Activated CD8-positive, alpha-beta T cell treated with anti-CD3 and anti-CD28 coated beads for 36 hours (primary cell): ENCODE results near the gene CLIP1. TPM values are rescaled to one million over a fixed set of nuclear protein-coding genes. Genes with fewer than 3 reads are reported as not detected.
"Not testable (repeated sequence)": the region's sequence is repeated elsewhere in the genome, so short reads cannot be mapped to it uniquely, and the experiment has no call there.

Experiments
- ATAC-seq: fragments of 200-7000 bp; cut with Tn5 transposase; one replicate; pipeline ENCODE4 v1.10.0; 2021; ENCODE audit warnings: mild to moderate bottlenecking, moderate library complexity
- CTCF ChIA-PET: fragments of 350-600 bp; sonication (Branson Sonifier 250); formaldehyde crosslinking; loops from one replicate; lab custom pipeline; 2021; ENCODE audit warnings: antibody characterized with exemption; lab: Charles Lee
- POLR2A ChIA-PET: fragments of 350-600 bp; sonication (Branson Sonifier 250); formaldehyde crosslinking; loops from one replicate; lab custom pipeline; 2021; ENCODE audit warnings: antibody characterized with exemption; lab: Charles Lee
- DNase-seq: peaks from one replicate; pipeline ENCODE4 v3.0.0-alpha.2; 2020
- H3K27ac Mint-ChIP-seq: one replicate; pipeline ENCODE4 v1.8.0; 2021; ENCODE audit warnings: mild to moderate bottlenecking, mixed read lengths
- H3K27me3 Mint-ChIP-seq: one replicate; pipeline ENCODE4 v1.8.0; 2021; ENCODE audit warnings: mixed read lengths
- H3K36me3 Mint-ChIP-seq: one replicate; pipeline ENCODE4 v1.8.0; 2021; ENCODE audit warnings: low read depth, mixed read lengths
- H3K4me1 Mint-ChIP-seq: one replicate; pipeline ENCODE4 v1.8.0; 2021; ENCODE audit warnings: low read depth, mixed read lengths
- H3K4me3 Mint-ChIP-seq: one replicate; pipeline ENCODE4 v1.8.0; 2021; ENCODE audit warnings: mild to moderate bottlenecking, moderate library complexity, mixed read lengths
- H3K9me3 Mint-ChIP-seq: one replicate; pipeline ENCODE4 v1.8.0; 2021; ENCODE audit warnings: mixed read lengths
- intact Hi-C: fragments of 100-400 bp; cut with micrococcal nuclease; formaldehyde crosslinking; loops from one replicate; pipeline ENCODE4 v1.10.0; 2022
- total RNA-seq, 2 experiments: library from RNA; stranded (reverse); gene quantifications; one replicate each; pipeline ENCODE4 v1.2.3, GENCODE V29; 2021
- TF ChIP-seq, protein P1 (sequence below): fragments of 200-600 bp; IDR thresholded peaks from one replicate; pipeline ENCODE4 v1.8.0; 2022; ENCODE audit warnings: antibody characterized with exemption, mild to moderate bottlenecking

Gene CLIP1
- total RNA-seq, 2 experiments from 2014 or later, result 29.4 to 32.4 TPM

GRCh38 chr12:122368361-122369073 lies 54.0 kb downstream of the CLIP1 start:
- Mint-ChIP-seq H3K9me3 (no peaks in the 10 kb centered on the region), H3K27ac (no peak overlapping the region), H3K27me3 (no peaks in the 10 kb centered on the region), H3K4me3 (no peak overlapping the region), H3K36me3 (peaks cover 14% of the 10 kb centered on the region), H3K4me1 (peaks cover 22% of the 10 kb centered on the region)
- no peak for ATAC-seq
- TF ChIP-seq, protein P1, sequence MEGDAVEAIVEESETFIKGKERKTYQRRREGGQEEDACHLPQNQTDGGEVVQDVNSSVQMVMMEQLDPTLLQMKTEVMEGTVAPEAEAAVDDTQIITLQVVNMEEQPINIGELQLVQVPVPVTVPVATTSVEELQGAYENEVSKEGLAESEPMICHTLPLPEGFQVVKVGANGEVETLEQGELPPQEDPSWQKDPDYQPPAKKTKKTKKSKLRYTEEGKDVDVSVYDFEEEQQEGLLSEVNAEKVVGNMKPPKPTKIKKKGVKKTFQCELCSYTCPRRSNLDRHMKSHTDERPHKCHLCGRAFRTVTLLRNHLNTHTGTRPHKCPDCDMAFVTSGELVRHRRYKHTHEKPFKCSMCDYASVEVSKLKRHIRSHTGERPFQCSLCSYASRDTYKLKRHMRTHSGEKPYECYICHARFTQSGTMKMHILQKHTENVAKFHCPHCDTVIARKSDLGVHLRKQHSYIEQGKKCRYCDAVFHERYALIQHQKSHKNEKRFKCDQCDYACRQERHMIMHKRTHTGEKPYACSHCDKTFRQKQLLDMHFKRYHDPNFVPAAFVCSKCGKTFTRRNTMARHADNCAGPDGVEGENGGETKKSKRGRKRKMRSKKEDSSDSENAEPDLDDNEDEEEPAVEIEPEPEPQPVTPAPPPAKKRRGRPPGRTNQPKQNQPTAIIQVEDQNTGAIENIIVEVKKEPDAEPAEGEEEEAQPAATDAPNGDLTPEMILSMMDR, result no peak
- intact Hi-C loops, result no loop called here
- CTCF ChIA-PET, result interaction anchor here (1.2 to 1.6 kb wide), 3 partner anchors 12 to 34 kb away, joined by 3 to 8 read pairs (median 4); no protein-coding TSS in a partner anchor
- DNase-seq, result no peak
- POLR2A ChIA-PET, result interaction anchor here (0.6 kb wide), 1 partner anchor 1212 kb away, joined by 3 read pairs; no protein-coding TSS in a partner anchor

- Mint-ChIP-seq H3K4me1 (peaks cover 21% of the 10 kb centered on the region), H3K36me3 (peaks cover 12% of the 10 kb centered on the region)
- H3K9me3 Mint-ChIP-seq, POLR2A ChIA-PET, H3K27me3 Mint-ChIP-seq, DNase-seq, intact Hi-C loops, ATAC-seq, H3K4me3 Mint-ChIP-seq, H3K27ac Mint-ChIP-seq: not testable (repeated sequence)
- CTCF ChIA-PET, result interaction anchor here (1.6 kb wide), 1 partner anchor 11 kb away, joined by 8 read pairs; no protein-coding TSS in a partner anchor
Observed at GRCh38 chr12:122367632-122368031, 54.8 kb downstream of the CLIP1 start.

DNA sequence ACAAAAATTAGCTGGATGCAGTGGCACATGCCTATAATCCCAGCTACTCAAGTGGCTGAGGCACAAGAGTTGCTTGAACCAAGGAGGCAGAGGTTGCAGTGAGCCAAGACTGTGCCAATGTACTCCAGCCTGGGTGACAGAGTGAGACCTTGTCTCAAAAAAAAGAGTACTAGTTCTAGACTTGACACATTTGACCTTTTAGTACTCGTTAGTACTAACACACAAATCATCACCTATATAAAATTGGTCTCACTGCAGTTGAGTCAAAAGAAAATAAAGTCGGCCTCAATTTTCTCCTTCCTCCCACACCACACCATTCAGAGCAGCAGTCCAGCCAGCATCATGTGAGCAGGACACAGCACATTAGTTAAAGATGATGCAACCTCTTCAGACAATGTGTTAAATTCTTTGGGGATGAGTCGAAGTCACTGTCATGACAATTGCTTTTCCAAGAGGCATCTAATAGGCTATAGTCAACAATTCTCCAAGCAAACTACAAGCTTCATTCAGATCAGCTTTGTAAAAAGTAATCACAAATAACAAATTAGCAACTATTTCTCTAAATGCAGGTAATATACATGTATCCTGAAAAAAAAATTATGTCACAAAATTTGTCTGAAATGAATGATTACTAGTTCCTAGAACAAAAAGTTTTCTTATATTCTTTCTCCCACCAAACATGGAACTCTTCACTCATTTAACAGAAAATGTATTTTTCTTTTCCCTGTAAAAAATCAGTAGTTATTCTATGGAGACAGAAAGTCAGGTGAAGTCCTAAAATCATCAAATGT lies 55.6 kb downstream of the CLIP1 start:
- intact Hi-C loops, result no loop called here
- H3K36me3 Mint-ChIP-seq, result peaks cover 10% of the 10 kb centered on the region
- ChIA-PET CTCF (interaction anchor here (1.1 kb wide), 1 partner anchor 10 kb away, joined by 3 read pairs; no protein-coding TSS in a partner anchor), POLR2A (no interaction called here)
- ATAC-seq (peak; percentile 78), DNase-seq (peak; percentile 22)
- H3K9me3 Mint-ChIP-seq, result no peaks in the 10 kb centered on the region
- H3K4me1 Mint-ChIP-seq, result peaks cover 19% of the 10 kb centered on the region
- TF ChIP-seq, protein P1, result no peak
- no peaks in the 10 kb centered on the region for H3K27me3 Mint-ChIP-seq
- peak overlapping the region; percentile 71 for H3K27ac Mint-ChIP-seq
- H3K4me3 Mint-ChIP-seq, result no peak overlapping the region

- not testable (repeated sequence) for H3K27me3 Mint-ChIP-seq
Observed at GRCh38 chr12:122365226-122365625, 57.2 kb downstream of the CLIP1 start.

DNA sequence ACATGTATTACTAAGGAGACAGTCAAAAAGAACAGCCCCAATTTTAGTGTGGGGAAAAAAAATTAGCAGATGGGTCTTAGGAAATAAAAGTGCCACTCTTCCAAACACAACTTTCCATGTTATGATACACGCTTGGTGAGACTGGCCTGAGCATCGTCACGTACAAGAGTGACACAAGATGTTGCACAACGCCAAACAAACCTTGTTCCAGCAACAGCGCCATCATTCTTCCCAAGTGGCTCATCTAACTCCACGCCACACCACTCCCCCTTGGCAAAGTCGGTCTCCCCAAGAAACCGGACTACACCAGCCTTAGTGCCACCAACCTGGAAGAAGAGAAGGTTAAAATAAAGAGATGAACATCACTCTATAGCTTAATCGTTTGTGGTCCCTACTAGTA lies 58.7 kb downstream of the CLIP1 start:
- no peak overlapping the region for H3K4me3 Mint-ChIP-seq
- intact Hi-C loops, result no loop called here
- H3K27ac Mint-ChIP-seq, result no peak overlapping the region
- H3K36me3 Mint-ChIP-seq, result peaks cover 12% of the 10 kb centered on the region
- no peaks in the 10 kb centered on the region for H3K27me3 Mint-ChIP-seq
- CTCF ChIA-PET, result interaction anchor here (0.6 kb wide), 1 partner anchor 36 kb away, joined by 3 read pairs; no protein-coding TSS in a partner anchor
- DNase-seq (no peak), ATAC-seq (no peak)
- peaks cover 15% of the 10 kb centered on the region for H3K4me1 Mint-ChIP-seq
- TF ChIP-seq, protein P1, result no peak
- POLR2A ChIA-PET, result no interaction called here
- no peaks in the 10 kb centered on the region for H3K9me3 Mint-ChIP-seq

More at GRCh38 chr12:122365226-122365625, 57.2 kb downstream of the CLIP1 start:
- ATAC-seq, CTCF ChIA-PET, DNase-seq, H3K4me3 Mint-ChIP-seq, H3K9me3 Mint-ChIP-seq, H3K27ac Mint-ChIP-seq, intact Hi-C loops: not testable (repeated sequence)
- POLR2A ChIA-PET, result interaction anchor here (1.2 kb wide), 1 partner anchor 38 kb away, joined by 3 read pairs; no protein-coding TSS in a partner anchor
- H3K4me1 Mint-ChIP-seq, result peaks cover 15% of the 10 kb centered on the region
- H3K36me3 Mint-ChIP-seq, result peaks cover 12% of the 10 kb centered on the region
